EH (cell line): ENCODE measurements around the gene CASKIN1.
"Not testable (repeated sequence)": the region's sequence is repeated elsewhere in the genome, so short reads cannot be mapped to it uniquely, and the experiment has no call there.

Source experiments
- DNase-seq: peaks from one replicate; pipeline ENCODE4 v3.0.0-alpha.2; 2015; ENCODE audit warnings: low read depth

CASKIN1 gene

GRCh38 chr16:2209258-2210008 is 13.0 kb upstream of the CASKIN1 start:
- no peak for DNase-seq

DNA sequence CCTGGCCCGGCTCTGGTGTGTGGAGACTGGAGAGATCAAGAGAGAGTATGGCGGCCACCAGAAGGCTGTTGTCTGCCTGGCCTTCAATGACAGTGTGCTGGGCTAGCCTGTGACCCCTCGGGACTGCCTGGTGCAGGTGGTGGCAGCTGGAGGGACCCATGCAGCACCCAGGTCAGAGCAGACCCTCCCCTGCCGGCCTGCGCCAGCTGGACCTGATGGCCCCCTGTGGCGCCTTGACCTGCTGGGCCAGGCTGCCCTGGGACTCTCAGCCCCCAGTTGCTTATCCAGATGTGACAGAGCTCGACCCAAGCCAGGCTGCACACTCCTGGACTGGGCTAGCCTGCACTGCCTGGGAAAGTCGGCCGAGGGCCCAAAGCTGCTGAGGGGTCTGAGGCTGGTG is 12.4 kb upstream of the CASKIN1 start:
- DNase-seq: no peak

DNA sequence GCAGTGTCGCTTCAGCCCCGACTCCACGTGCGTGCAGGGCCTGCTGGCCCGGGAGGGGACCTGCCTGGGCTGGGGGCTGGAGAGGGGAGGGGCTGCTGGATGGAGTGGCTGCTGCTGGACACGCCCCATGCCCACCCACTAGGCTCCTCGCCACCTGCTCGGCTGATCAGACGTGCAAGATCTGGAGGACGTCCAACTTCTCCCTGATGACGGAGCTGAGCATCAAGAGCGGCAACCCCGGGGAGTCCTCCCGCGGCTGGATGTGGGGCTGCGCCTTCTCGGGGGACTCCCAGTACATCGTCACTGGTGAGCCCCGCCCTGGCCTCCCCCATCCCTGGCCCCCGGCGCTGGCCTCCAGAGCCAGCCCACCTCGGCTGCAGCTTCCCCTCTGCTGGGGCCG is 11.9 kb upstream of the CASKIN1 start:
- DNase-seq: no peak

GRCh38 chr16:2207872-2208271 is 11.5 kb upstream of the CASKIN1 start:
- DNase-seq: no peak

GRCh38 chr16:2206780-2207433 is 10.5 kb upstream of the CASKIN1 start:
- DNase-seq: no peak

GRCh38 chr16:2206420-2206779 is 10.0 kb upstream of the CASKIN1 start:
- no peak for DNase-seq

DNA sequence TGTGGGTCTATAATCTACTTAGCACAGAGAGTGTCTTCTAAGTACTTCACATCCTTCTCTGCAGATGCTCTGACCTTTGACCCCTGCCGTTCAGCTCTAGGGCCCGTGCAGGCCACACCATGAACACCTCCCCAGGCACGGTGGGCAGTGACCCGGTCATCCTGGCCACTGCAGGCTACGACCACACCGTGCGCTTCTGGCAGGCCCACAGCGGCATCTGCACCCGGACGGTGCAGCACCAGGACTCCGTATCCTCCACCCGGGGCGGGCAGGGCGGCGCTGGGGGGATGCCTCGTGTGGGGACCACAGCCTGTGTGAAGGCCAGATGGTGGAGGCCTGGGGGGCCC is 9.5 kb upstream of the CASKIN1 start:
- DNase-seq: no peak

- DNase-seq: peak; percentile 84
These were observed 8.9 kb upstream of the CASKIN1 start, which contains the start of gene MLST8 for GRCh38 chr16:2205104-2205966. Gene MLST8 (plus strand): TSS chr16:2205454. CDS start chr16:2206086, 632 bp downstream.

DNA sequence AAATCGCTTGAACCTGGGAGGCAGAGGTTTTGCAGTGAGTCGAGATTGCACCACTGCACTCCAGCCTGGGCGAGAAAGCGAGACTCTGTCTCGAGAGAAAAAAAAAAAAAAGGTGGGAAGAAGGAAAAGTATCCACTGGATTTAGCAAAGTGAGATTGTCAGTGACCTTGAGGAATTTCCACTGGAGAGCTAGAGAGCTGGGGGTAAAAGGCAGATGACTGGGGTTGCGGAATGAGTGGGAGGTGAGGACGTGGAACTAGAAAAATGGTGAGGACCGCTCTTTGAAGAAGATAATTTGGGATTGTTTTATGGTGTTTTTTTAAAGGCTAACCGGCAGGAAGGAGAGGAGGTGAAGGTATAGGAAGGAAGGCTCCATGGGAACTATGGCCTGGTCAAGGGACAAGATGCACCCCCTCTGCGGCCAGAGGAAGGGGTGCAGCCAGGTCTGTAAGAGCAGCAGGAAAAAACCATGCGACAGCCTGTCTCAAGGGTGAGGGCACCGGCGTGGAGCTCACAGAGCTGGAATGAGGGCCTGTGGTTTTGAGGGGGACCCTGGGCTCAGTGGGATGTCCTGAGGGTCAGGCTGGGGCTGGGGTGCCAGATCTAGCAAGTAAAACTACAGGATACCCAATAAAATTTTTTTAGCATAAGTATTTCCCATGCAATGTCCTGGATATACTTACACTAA is 8.2 kb upstream of the CASKIN1 start:
- DNase-seq: no peak

DNA sequence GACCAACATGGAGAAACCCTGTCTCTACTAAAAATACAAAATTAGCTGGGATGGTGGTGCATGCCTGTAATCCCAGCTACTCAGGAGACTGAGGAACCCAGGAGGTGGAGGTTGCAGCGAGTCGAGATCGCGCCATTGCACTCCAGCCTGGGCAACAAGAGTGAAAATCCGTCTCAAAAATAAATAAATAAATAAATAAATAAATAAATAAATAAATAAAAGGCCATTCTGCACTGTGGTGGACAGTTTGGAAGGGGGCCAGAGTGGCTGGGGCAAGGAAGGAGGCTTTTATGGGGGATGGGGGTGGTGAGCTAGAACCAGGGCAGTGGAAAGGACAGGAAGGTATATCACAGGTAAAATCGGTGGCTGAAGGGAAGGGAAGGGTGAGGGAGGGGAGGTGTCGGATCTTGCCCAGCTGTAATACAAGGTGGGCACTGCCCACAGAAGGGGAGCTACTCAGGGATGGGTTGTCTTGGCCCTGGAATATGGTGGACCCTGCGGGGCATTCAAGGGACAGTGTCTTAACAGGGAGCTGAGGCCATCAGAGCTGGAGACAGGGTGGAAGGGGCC is 6.8 kb upstream of the CASKIN1 start:
- not testable (repeated sequence) for DNase-seq

DNA sequence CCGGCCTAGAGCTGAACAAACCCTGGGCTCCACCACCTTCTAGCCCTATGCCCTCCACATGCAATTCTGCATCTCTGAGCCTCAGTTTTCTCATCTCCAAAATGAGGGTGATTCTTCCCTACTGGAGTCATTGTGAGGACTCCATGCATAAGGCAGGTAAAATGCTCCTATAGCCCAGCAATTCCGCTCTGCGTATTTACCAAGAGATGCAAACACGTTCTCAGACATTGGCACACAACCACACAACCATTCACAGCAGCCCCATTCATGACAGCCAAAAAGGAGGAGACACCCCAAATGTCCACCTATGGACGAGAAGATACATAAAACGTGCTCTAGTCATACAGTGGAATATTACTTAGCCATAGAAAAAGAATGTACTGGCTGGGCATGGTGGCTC is 3.9 kb upstream of the CASKIN1 start:
- DNase-seq: no peak

DNA sequence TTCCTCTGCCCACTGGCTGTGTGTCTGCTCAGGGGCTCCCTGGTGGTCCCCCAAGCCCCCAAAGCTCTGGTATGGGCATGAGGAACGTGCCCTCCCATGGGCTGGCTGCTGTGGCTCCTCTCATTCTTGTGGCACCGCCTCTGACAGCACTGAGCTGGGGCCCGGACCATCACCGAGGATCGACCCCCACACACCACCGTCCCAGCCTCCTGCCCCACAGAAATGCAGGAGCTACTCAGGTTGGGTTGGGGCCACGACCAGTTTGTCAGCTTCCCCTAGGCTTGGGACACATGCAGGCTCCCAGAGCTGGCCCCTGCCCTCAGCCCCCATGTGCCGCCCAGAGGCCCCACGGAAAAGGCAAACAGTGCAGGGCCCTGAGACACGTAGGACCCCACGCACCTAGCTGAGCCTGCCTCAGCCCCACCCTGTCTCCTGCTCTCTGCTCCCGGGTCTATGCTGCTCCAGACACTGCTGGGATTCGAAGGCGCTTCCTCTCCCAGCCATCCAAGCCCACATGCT is 3.3 kb upstream of the CASKIN1 start:
- no peak for DNase-seq

GRCh38 chr16:2199095-2199494 is 2.7 kb upstream of the CASKIN1 start:
- no peak for DNase-seq

GRCh38 chr16:2198283-2198682 is 1.9 kb upstream of the CASKIN1 start:
- no peak for DNase-seq

DNA sequence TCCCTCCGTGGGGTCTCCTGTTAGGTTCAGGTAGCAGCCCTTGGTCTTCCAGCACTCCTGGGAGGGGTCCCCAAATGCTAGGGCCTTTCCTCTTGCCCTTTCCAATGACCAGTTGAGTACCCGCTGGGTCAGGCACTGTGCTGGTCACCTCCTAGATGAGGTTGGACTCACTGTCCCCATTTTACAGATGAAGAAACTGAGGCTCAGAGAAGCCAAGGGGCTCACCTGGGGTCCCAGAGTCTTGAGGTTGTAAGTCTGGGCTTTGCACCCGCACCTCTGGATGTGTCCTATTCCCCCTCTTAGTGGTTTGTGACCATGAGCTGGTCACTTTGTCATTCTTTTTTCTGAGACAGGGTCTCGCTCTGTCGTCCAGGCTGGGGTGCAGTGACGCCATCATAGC is 1.4 kb upstream of the CASKIN1 start:
- no peak for DNase-seq

- DNase-seq: no peak
These were observed 641 bp upstream of the CASKIN1 start for GRCh38 chr16:2196981-2197511.

- DNase-seq: no peak
These were observed 863 bp downstream of the CASKIN1 start for GRCh38 chr16:2195322-2196161.

DNA sequence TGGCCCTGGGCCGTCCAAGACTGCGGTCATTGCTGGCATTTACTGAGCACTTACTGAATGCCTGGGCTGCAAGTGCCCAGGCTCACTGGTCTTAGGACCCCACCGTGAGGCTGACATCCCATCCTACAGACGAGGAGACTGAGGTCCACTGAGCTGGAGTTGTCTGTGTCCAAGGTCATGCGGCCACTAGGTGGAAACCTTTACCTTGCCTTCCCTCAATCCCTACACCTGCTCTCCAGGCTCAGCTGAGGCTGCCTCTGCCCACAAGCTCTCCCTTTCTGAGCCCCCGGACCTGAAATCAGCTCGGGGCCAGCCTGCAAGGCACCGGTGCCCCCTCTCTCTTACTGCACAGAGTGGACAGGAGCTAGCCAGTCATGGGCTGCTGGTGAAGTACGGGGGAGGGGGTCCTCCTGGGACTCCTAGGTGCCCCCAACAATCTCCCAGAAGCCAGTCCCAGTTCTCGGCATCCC is 1.5 kb downstream of the CASKIN1 start:
- peak; percentile 46 for DNase-seq

DNA sequence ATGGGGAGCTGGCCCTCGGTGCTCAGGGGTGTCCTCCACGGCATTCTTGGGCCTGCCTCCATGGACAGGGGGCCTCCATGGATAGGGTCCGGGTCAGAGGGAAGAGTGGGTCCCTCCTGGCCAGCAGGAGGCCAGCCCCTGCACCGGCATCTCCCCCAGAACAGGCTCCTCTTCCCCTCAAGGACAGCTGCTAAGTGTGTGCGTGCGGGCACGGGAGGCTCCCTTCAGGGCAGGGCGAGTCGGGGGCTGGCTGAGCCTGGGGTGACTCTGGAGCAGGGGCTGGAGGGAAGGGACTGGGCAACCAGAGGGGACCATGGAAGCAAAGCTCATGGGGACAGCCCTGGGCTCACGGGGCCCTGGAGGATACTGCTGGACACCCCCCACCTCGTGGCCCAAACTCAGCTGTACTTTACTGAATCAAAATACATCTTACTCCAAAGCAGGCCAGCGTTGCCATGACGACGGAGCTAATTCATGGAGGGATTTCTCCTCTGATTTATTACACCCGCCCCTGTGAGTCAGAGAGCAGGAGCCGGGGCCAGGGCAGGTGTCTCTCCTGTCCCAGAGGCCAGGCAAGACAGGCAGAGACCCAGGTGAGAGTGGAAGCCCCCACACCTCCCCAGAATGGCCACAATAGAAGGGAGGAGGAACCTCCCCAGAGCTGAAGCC is 2.1 kb downstream of the CASKIN1 start:
- DNase-seq: peak; percentile 47

DNA sequence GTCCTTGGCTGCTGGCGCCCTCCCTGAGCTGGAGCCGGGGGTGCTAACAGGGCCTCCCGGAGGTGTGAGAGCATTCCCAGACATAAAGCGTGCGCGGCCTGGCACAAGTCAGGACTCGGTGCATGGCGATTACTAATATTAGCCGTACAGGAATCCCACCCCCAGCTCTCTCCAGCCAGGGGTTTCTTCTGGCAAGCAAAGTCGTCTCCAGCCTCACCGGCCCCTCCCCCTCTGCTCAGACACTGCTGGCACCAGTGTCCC is 5.0 kb downstream of the CASKIN1 start:
- DNase-seq: no peak
